ENCODE data around the gene CDH22. TPM values are rescaled to one million over a fixed set of nuclear protein-coding genes. Genes with fewer than 3 reads are reported as not detected.

The CDH22 gene
- total and polyA plus RNA-seq, 2 experiments from 2014 or later = 0.08 to 0.10 TPM

GRCh38 chr20:46285740-46286139 lies 22.6 kb downstream of the CDH22 start:
- Histone ChIP-seq H3K36me3 (ENCODE audit: insufficient read depth) (no peaks in the 10 kb centered on the region), H3K4me2 (no peak overlapping the region), H3K4me3 (no peak overlapping the region), H3F3A (replicated peaks; ENCODE audit: low read depth) (no peaks in the 10 kb centered on the region), H3K27ac (ENCODE audit: low read depth) (no peak overlapping the region), H4K20me1 (replicated peaks; ENCODE audit: insufficient read depth) (no peaks in the 10 kb centered on the region), H3K79me2 (replicated peaks; ENCODE audit: insufficient read depth) (no peaks in the 10 kb centered on the region), H3K4me1 (ENCODE audit: insufficient read depth) (peaks cover 4% of the 10 kb centered on the region), H3K27me3 (ENCODE audit: insufficient read depth) (no peaks in the 10 kb centered on the region), H3K9me2 (ENCODE audit: insufficient read depth) (no peaks in the 10 kb centered on the region), H2AFZ (no peak overlapping the region)
- H3K36me3 Mint-ChIP-seq (ENCODE audit: low read depth) = no peaks in the 10 kb centered on the region
- no peak for ATAC-seq
- H3K27ac Mint-ChIP-seq = no peak overlapping the region
- H3K27me3 Mint-ChIP-seq (ENCODE audit: insufficient read depth, low read depth, poor library complexity) = peaks cover 12% of the 10 kb centered on the region
- no peak for TF ChIP-seq ZNF114 (CRISPR knock-in tag; IDR thresholded peaks at IDR 0.05)
- TF ChIP-seq REST (IDR thresholded peaks at IDR 0.05; ENCODE audit: unreplicated experiment) = no peak
- TF ChIP-seq POLR2AphosphoS5 (IDR thresholded peaks at IDR 0.05; ENCODE audit: low read depth) = no peak
- TF ChIP-seq CTCF (conservative IDR thresholded peaks at IDR 0.05; ENCODE audit: low read depth in 2 of 2) = no peak
- no peak for TF ChIP-seq EZH2phosphoT487 (IDR thresholded peaks at IDR 0.05; ENCODE audit: unreplicated experiment)
- no peak for TF ChIP-seq EZH2 (IDR thresholded peaks at IDR 0.05; ENCODE audit: low read depth, unreplicated experiment)
- no peak for TF ChIP-seq CREB1 (CRISPR knock-in tag; IDR thresholded peaks at IDR 0.05; ENCODE audit: low read depth)
- no peak for TF ChIP-seq ZNF462 (CRISPR knock-in tag; IDR thresholded peaks at IDR 0.05)
- no peak for TF ChIP-seq JUNB (IDR thresholded peaks at IDR 0.05; ENCODE audit: unreplicated experiment)
- no peak for TF ChIP-seq ETS1 (IDR thresholded peaks at IDR 0.05)
- TF ChIP-seq ZNF331 (CRISPR knock-in tag; IDR thresholded peaks at IDR 0.05; ENCODE audit: low read depth) = no peak
- no peak for TF ChIP-seq NANOG (IDR thresholded peaks at IDR 0.05; ENCODE audit: borderline replicate concordance)
- TF ChIP-seq STAT1 (IDR thresholded peaks at IDR 0.05; ENCODE audit: unreplicated experiment) = no peak
- DNase-seq (ENCODE audit: low spot score) = no peak
- peaks cover 20% of the 10 kb centered on the region; the same call in 2 of the 3 replicates for H3K4me1 Mint-ChIP-seq
- H3K9me3 Mint-ChIP-seq = no peaks in the 10 kb centered on the region
- H3K4me3 Mint-ChIP-seq = no peak overlapping the region

Data from GM23338 (cell line).